IPS DF 4.7 (cell line): ENCODE measurements around the gene P2RX3.
"Not testable (repeated sequence)": the region's sequence is repeated elsewhere in the genome, so short reads cannot be mapped to it uniquely, and the experiment has no call there.

Experiments used
- DNase-seq: peaks from one replicate; pipeline ENCODE4 v3.0.0-alpha.2; 2013; ENCODE audit warnings: low spot score; ENCODE audit errors: extremely low read depth

P2RX3 gene

GRCh38 chr11:57395905-57396623 lies 57.9 kb downstream of the P2RX3 start:
- no peak for DNase-seq

DNA sequence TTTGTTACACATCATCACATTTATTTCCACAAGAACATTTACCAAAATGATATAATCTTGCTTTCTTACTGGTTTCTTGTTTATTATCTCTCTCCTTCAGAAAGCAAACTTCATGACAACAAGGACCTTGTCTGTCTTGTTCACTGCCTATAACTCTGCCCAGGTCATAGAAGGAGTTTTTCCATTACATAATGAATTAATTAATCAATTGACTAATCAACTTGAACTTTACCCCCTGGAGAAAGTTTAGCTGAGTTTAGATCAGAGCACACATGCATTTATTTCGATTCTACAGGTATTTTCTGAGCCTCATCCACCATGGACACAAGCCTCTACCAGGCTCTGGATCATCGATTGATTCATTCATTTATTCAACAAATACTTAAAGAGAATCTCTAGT lies 58.6 kb downstream of the P2RX3 start:
- no peak for DNase-seq

DNA sequence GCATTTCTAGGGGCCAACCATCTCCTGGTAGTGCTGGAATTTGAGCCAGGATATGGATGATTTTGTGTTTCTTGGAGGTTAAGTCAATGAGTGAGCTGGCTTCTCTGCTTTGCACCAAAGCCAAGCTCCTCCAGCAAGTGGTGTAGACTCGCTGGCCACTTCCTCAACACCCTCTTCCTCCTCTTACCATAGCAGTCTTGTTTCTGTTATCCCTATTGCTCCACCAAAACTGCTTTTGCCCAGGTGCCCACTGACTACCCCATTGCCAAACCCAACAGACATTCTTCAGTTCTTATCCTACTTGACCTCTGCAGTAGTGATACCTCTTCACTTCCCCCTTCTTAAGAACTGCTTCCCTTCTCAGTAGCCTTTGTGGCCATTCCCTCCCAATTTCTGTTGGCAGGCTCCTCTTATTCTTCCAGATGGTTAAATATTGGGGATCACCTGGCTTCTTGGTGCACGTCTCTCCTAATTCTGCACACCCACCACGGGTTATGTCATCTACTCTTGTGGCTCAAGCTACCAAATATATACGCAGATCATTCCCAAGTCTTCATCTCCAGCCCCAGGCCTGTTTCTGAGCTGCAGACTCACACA lies 59.3 kb downstream of the P2RX3 start:
- no peak for DNase-seq

DNA sequence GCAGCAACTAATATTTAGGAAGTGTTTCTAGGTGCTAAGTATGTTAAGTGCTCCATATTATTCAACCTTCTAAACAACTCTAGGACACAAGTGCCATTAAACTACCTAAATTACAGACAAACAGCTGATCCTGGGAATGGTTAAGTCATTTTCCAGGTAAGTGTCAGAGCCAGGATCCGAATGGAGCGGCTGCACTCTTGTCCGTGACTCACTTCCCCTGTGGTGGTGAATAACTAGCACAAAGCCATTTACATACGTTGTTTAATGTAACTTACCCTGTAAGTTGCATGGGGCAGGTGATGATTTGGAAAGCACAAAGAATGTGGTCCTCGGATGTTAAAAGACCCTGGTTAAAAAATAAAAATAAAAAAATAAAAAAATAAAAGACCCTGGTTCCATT lies 61.1 kb downstream of the P2RX3 start:
- no peak for DNase-seq

- no peak for DNase-seq
Observed at GRCh38 chr11:57399972-57400578, 61.9 kb downstream of the P2RX3 start.

- no peak for DNase-seq
Observed at GRCh38 chr11:57402188-57403002, 64.2 kb downstream of the P2RX3 start.

DNA sequence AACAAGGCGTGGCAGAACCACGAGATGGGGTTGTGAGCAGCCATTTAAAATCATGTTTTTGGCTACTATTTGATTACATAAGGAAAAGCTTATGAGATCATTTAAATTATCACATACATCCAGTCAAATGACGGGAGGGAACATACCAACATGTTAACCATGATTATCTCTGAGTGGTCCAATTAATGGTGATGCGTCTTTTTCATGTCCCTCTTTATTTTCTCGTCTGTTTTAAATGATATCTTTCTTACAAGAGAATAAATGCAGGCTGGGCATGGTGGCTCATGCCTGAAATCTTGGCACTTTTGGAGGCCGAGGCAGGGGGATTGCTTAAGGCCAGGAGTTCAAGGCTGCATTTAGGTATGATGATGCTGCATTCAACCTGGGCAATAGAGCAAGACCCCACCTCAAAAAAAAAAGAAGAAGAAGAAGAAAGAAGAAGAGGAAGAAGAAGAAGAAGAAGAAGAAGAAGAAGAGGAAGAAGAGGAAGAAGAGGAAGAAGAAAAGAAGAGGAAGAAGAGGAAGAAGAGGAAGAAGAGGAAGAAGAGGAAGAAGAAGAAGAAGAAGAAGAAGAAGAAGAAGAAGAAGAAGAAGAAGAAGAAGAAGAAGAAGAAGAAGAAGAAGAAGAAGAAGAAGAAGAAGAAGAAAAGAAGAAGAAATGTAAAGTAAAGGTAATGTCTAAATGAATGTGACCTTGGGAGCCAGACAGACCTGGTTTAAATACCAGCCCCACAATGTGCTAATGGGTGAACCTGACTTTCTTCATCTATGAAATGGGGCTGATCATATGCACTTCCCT lies 65.0 kb downstream of the P2RX3 start:
- not testable (repeated sequence) for DNase-seq

- DNase-seq, result no peak
Observed at GRCh38 chr11:57403802-57404147, 65.6 kb downstream of the P2RX3 start.

- no peak for DNase-seq
Observed at GRCh38 chr11:57405271-57405860, 67.2 kb downstream of the P2RX3 start.

- no peak for DNase-seq
Observed at GRCh38 chr11:57406337-57406904, 68.3 kb downstream of the P2RX3 start.

DNA sequence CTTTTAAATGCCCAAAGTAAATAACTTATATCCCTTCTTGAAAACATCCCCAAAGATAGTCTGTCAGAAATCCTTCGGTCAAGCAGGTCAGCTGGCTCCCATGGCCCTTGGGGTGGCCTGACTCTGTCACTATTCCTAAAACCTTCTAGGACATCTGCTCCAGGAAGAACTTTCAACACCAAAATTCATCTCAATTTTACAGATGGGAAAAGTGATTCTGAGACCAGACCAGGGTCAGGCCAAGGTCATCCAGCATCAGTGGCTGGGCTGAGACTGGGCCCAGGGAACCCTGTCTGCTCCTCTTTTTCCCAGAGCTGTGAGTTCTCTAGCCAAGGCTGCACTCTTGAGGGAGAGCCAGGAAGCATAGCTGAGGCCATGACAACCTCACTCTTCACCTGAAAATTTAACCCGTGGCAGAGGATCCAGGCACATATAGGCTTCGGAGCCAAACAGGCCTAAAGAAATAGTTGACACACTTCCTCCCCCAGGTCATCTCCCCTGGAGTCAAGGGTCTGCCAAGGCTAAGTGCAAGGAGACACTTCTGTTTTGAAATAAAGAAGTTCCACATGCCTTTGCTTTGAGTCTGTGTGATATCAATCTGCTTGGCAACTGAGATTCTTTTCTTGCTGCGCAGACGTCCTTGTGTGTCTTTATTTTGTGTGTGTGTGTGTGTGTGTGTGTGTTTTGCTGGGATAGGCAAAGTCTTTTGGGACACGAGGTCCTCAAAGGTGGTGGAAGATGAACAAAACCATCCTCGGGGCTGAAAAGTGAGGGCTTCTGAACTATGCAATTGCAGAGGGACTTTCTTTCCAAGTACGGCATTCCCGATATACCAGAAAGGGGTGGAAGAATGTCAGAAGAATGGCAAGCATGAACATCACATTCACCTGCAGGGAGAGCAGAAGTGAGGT lies 69.1 kb downstream of the P2RX3 start:
- DNase-seq, result no peak

DNA sequence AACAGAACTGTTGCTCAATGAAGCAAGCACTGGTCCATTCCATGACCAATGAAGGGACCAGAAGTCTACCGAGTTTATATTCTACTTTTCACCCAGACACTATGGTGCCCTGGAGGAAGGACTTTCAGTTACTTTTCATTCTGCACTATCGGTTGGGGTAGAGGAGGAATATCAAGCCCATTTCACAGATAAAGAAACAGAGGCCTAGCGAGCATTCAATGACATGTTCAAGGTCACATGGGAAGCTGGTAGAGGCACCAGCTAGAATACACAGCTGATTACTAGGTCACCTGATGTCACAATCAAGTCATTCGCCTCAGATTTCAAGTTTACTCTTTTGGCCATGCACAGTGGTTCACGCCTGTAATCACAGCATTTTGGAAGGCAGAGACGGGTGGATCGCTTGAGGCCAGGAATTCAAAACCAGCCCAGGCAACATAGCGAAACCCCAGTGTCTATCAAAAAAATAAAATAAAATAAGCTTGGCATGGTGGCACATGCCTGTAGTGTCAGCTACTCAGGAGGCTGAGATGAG lies 69.9 kb downstream of the P2RX3 start:
- DNase-seq, result no peak

DNA sequence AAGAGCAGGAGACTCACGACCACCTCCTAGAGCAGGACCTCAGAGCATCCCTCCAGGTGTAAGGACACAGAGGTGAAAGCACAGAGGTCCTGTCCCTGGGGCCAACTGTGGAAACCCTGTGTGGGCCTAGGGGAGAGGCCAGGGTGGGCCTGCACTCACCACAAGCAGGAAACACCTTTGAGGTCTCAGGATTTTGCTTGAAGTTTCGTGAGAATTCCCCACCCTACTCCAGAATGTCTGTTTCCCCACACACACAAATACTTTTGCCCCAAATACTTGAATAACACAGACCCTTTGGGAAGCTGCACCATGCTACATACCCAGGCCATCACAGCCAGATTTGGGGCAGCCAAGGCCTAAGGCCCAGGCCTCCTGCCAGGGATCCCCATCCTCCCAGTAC lies 70.6 kb downstream of the P2RX3 start:
- no peak for DNase-seq

GRCh38 chr11:57409321-57410100 lies 71.4 kb downstream of the P2RX3 start:
- DNase-seq, result no peak

DNA sequence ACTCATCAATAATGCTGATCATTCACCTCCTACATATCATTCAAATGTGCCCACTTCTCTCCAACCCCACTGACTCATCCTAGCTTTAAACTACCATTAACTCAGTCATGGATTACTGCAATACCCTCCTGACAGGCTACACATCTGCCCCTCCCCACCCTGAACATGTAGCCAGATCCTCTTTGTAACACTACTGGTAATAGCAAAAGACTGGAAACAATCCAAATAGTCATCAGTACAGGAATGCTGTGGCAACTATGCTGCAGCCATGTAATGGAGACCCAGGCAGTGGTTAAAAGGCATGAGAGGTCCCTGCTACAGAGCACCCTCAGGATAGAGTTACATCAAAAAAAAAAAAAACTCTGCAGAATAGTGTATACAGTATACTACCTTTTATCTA lies 72.1 kb downstream of the P2RX3 start:
- no peak for DNase-seq

- no peak for DNase-seq
Observed at GRCh38 chr11:57413681-57414080, 75.5 kb downstream of the P2RX3 start.

- no peak for DNase-seq
Observed at GRCh38 chr11:57414612-57415212, 76.6 kb downstream of the P2RX3 start.

DNA sequence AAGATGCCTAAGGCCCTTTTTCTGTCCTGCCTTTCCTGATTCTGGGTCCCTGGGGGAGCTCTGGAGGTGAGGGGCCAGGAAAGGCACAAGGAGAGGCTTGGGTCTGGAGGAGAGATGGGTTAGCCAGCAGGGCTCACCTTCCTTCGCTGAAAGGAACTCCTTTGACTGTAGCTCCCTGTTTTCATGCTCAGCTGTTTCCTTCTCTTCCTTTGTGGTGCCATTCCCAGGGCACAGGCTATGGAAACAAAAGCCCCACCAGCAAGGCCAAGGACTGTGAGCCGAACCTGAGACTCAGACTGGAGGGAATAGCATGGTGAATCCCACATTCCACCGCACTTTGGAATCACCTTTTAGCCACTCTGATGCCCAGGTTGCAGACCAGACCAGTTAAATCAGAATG lies 78.3 kb downstream of the P2RX3 start:
- no peak for DNase-seq
